Smooth muscle cell (in vitro differentiated cells): ENCODE results near the gene HMCN2. TPM values are rescaled to one million over a fixed set of nuclear protein-coding genes. Genes with fewer than 3 reads are reported as not detected.

Source experiments
- DNase-seq: peaks from one replicate; lab custom pipeline; 2025; ENCODE audit not compliant: unreplicated experiment; lab: John Stamatoyannopoulos, UW
- H2AFZ ChIP-seq: fragments of 200-600 bp; sonication (generic); 2 replicates; pipeline ENCODE4 v1.6.0; 2016; ENCODE audit warnings: antibody characterized with exemption, low read depth, mild to moderate bottlenecking
- H3F3A ChIP-seq: fragments of 200-600 bp; sonication (generic); 2 replicates; pipeline ENCODE4 v1.6.0; 2017; ENCODE audit warnings: antibody characterized with exemption, low read depth
- H3K27ac ChIP-seq: fragments of 200-600 bp; sonication (generic); 2 replicates; pipeline ENCODE4 v1.5.1; 2016; ENCODE audit warnings: low read depth, mild to moderate bottlenecking
- H3K27me3 ChIP-seq: fragments of 200-600 bp; sonication (generic); 2 replicates; pipeline ENCODE4 v1.6.1; 2016; ENCODE audit warnings: low read depth, mild to moderate bottlenecking
- H3K36me3 ChIP-seq: fragments of 200-600 bp; sonication (generic); 2 replicates; pipeline ENCODE4 v1.5.1; 2016; ENCODE audit warnings: low read depth
- H3K4me1 ChIP-seq: fragments of 200-600 bp; sonication (generic); 2 replicates; pipeline ENCODE4 v1.5.1; 2016; ENCODE audit warnings: low read depth
- H3K4me2 ChIP-seq: fragments of 200-600 bp; sonication (generic); 2 replicates; pipeline ENCODE4 v1.6.0; 2016; ENCODE audit warnings: mild to moderate bottlenecking
- H3K4me3 ChIP-seq: fragments of 200-600 bp; sonication (generic); 2 replicates; pipeline ENCODE4 v1.5.1; 2016; ENCODE audit warnings: mild to moderate bottlenecking
- H3K79me2 ChIP-seq: fragments of 200-600 bp; sonication (generic); 2 replicates; pipeline ENCODE4 v1.6.0; 2016; ENCODE audit warnings: low read depth, mild to moderate bottlenecking
- H3K9ac ChIP-seq: fragments of 200-600 bp; sonication (generic); 2 replicates; pipeline ENCODE4 v1.6.0; 2016; ENCODE audit warnings: low read depth
- H3K9me3 ChIP-seq: fragments of 200-600 bp; sonication (generic); replicated peaks from 2 replicates; pipeline ENCODE4 v1.5.1; 2016; ENCODE audit warnings: low read depth
- H4K20me1 ChIP-seq: fragments of 200-600 bp; sonication (generic); 2 replicates; pipeline ENCODE4 v1.6.0; 2016; ENCODE audit warnings: low read depth
- CTCF ChIP-seq: fragments of 200-600 bp; sonication (generic); IDR thresholded peaks from 2 replicates; pipeline ENCODE4 v1.5.1; 2017; ENCODE audit warnings: borderline replicate concordance, mild to moderate bottlenecking, antibody characterized with exemption; ENCODE audit not compliant: insufficient read depth, poor library complexity, severe bottlenecking
- WGBS: methylation state at CpG from one replicate; pipeline ENCODE4 v1.1.7; 2016; ENCODE audit warnings: low lambda C conversion rate; 5-methylcytosine and 5-hydroxymethylcytosine counted together
- polyA plus RNA-seq: library from polyadenylated mRNA; unstranded; fragments of >200 nt; fragmentation: Nextera tagmentation; extraction: Ambion mirVana; gene quantifications from 2 replicates; pipeline ENCODE4 v1.2.1, GENCODE V29; 2016
- total RNA-seq: library from RNA; depleted of rRNA; stranded (reverse); fragments of >200 nt; gene quantifications from 2 replicates; pipeline ENCODE4 v1.2.3, GENCODE V29; 2014

HMCN2 gene
- total and polyA plus RNA-seq, 2 experiments from 2014 or later = under 0.01 TPM; not detected in 1

GRCh38 chr9:130366888-130367550 is 101.5 kb downstream of the HMCN2 start:
- no peak for TF ChIP-seq CTCF
- no peak overlapping the region for H3K4me2 ChIP-seq
- H3K27me3 ChIP-seq = no peaks in the 10 kb centered on the region
- no peaks in the 10 kb centered on the region for H3F3A ChIP-seq
- DNase-seq = no peak
- H3K36me3 ChIP-seq = no peaks in the 10 kb centered on the region
- WGBS = 82% methylated on average over 8 of the region's 8 CpGs
- no peak overlapping the region for H3K4me3 ChIP-seq
- H3K27ac ChIP-seq = no peak overlapping the region
- no peak overlapping the region for H3K9ac ChIP-seq
- no peaks in the 10 kb centered on the region for H3K9me3 ChIP-seq
- H3K4me1 ChIP-seq = no peaks in the 10 kb centered on the region
- H4K20me1 ChIP-seq = no peaks in the 10 kb centered on the region
- no peaks in the 10 kb centered on the region for H3K79me2 ChIP-seq
- H2AFZ ChIP-seq = no peak overlapping the region

- 54% methylated on average over 8 of the region's 8 CpGs for WGBS
- TF ChIP-seq CTCF = no peak
- H3K27ac ChIP-seq = no peak overlapping the region
- H3K4me3 ChIP-seq = no peak overlapping the region
- no peaks in the 10 kb centered on the region for H3K9me3 ChIP-seq
- H3K9ac ChIP-seq = no peak overlapping the region
- no peak overlapping the region for H3K4me2 ChIP-seq
- H4K20me1 ChIP-seq = no peaks in the 10 kb centered on the region
- H3K4me1 ChIP-seq = no peaks in the 10 kb centered on the region
- H3F3A ChIP-seq = no peaks in the 10 kb centered on the region
- H3K27me3 ChIP-seq = no peaks in the 10 kb centered on the region
- H3K36me3 ChIP-seq = no peaks in the 10 kb centered on the region
- H3K79me2 ChIP-seq = no peaks in the 10 kb centered on the region
- H2AFZ ChIP-seq = no peak overlapping the region
- DNase-seq = no peak
These were observed 103.1 kb downstream of the HMCN2 start for GRCh38 chr9:130368631-130369103.

- H3K4me3 ChIP-seq = no peak overlapping the region
- no peaks in the 10 kb centered on the region for H3F3A ChIP-seq
These were observed 104.7 kb downstream of the HMCN2 start for GRCh38 chr9:130370226-130370625.

More at GRCh38 chr9:130370226-130370625, 104.7 kb downstream of the HMCN2 start:
- Histone ChIP-seq H4K20me1 (no peaks in the 10 kb centered on the region), H3K9ac (no peak overlapping the region), H3K4me2 (no peak overlapping the region), H3K27ac (no peak overlapping the region), H3K36me3 (no peaks in the 10 kb centered on the region), H3K9me3 (no peaks in the 10 kb centered on the region), H3K27me3 (no peaks in the 10 kb centered on the region), H3K4me1 (no peaks in the 10 kb centered on the region), H3K79me2 (no peaks in the 10 kb centered on the region), H2AFZ (no peak overlapping the region)
- 62% methylated on average over 6 of the region's 7 CpGs for WGBS
- DNase-seq = no peak
- no peak for TF ChIP-seq CTCF
